ENCODE measurements around the gene IGFN1.

GRCh38 chr1:201172326-201172725 is 18.3 kb upstream of the IGFN1 start:
- TF ChIP-seq CTCF (IDR thresholded peaks at IDR 0.05) (no peak), EP300 (IDR thresholded peaks at IDR 0.05; ENCODE audit: low read depth) (no peak), POLR2AphosphoS5 (IDR thresholded peaks at IDR 0.05) (no peak)

Measured in transverse colon (tissue), 4 donors.